ENCODE measurements around the gene CCDC85A.

CCDC85A gene

GRCh38 chr2:56239030-56239429, 55.2 kb downstream of the CCDC85A start:
- DNase-seq (ENCODE audit: low read depth in 2 of 2), result no peak

GRCh38 chr2:56239437-56239836, 55.6 kb downstream of the CCDC85A start:
- no peak for DNase-seq (ENCODE audit: low read depth in 2 of 2)

- DNase-seq (ENCODE audit: low read depth in 2 of 2), result no peak
Observed at GRCh38 chr2:56240210-56240609, 56.4 kb downstream of the CCDC85A start.

- DNase-seq (ENCODE audit: low read depth in 2 of 2), result no peak
Observed at GRCh38 chr2:56244506-56244905, 60.7 kb downstream of the CCDC85A start.

- no peak for DNase-seq (ENCODE audit: low read depth in 2 of 2)
Observed at GRCh38 chr2:56244911-56245530, 61.2 kb downstream of the CCDC85A start.

- no peak for DNase-seq (ENCODE audit: low read depth in 2 of 2)
Observed at GRCh38 chr2:56248965-56249742, 65.4 kb downstream of the CCDC85A start.

- no peak for DNase-seq (ENCODE audit: low read depth in 2 of 2)
Observed at GRCh38 chr2:56250153-56250729, 66.5 kb downstream of the CCDC85A start.

- DNase-seq (ENCODE audit: low read depth in 2 of 2), result no peak
Observed at GRCh38 chr2:56260415-56260814, 76.6 kb downstream of the CCDC85A start.

GRCh38 chr2:56262241-56262640, 78.5 kb downstream of the CCDC85A start:
- DNase-seq (ENCODE audit: low read depth in 2 of 2), result no peak

- no peak for DNase-seq (ENCODE audit: low read depth in 2 of 2)
Observed at GRCh38 chr2:56263876-56264275, 80.1 kb downstream of the CCDC85A start.

- no peak for DNase-seq (ENCODE audit: low read depth in 2 of 2)
Observed at GRCh38 chr2:56266761-56267414, 83.1 kb downstream of the CCDC85A start.

GRCh38 chr2:56267415-56267788, 83.6 kb downstream of the CCDC85A start:
- no peak for DNase-seq (ENCODE audit: low read depth in 2 of 2)

- DNase-seq (ENCODE audit: low read depth in 2 of 2), result no peak
Observed at GRCh38 chr2:56268856-56269255, 85.1 kb downstream of the CCDC85A start.

GRCh38 chr2:56271275-56271674, 87.5 kb downstream of the CCDC85A start:
- no peak for DNase-seq (ENCODE audit: low read depth in 2 of 2)

GRCh38 chr2:56285224-56285623, 101.4 kb downstream of the CCDC85A start:
- DNase-seq (ENCODE audit: low read depth in 2 of 2), result no peak

GRCh38 chr2:56286936-56287335, 103.1 kb downstream of the CCDC85A start:
- DNase-seq (ENCODE audit: low read depth in 2 of 2), result no peak

GRCh38 chr2:56287508-56287907, 103.7 kb downstream of the CCDC85A start:
- no peak for DNase-seq (ENCODE audit: low read depth in 2 of 2)

- no peak for DNase-seq (ENCODE audit: low read depth in 2 of 2)
Observed at GRCh38 chr2:56287974-56288373, 104.2 kb downstream of the CCDC85A start.

GRCh38 chr2:56288838-56289580, 105.2 kb downstream of the CCDC85A start:
- DNase-seq (ENCODE audit: low read depth in 2 of 2), result no peak

GRCh38 chr2:56291711-56292110, 107.9 kb downstream of the CCDC85A start:
- no peak for DNase-seq (ENCODE audit: low read depth in 2 of 2)

- no peak for DNase-seq (ENCODE audit: low read depth in 2 of 2)
Observed at GRCh38 chr2:56292951-56293350, 109.2 kb downstream of the CCDC85A start.

GRCh38 chr2:56295666-56296065, 111.9 kb downstream of the CCDC85A start:
- DNase-seq (ENCODE audit: low read depth in 2 of 2), result no peak

All from stimulated activated CD4-positive, alpha-beta T cell treated with anti-CD3 and anti-CD28 coated beads, Interleukin-15, amount 100 ng/mL, for 48 hours (primary cell).